ENCODE results near the gene SEC22A. TPM values are rescaled to one million over a fixed set of nuclear protein-coding genes. Genes with fewer than 3 reads are reported as not detected.
A peak's percentile ranks its signal among the peaks of the same experiment; 100 is the strongest.

Gene SEC22A
- total RNA-seq = 10 to 100 TPM; 19.5 to 19.8 TPM
- 10 to 100 TPM in 2 of 3 donors, 1 to 10 TPM in 1; 6.7 to 12.7 (median 12.0) TPM for polyA plus RNA-seq
- 10.1 to 15.6 (median 12.6) reads per million in 6 experiments for total RNA-seq

GRCh38 chr3:123201557-123202427, at the start of gene SEC22A:
Gene SEC22A (plus strand): TSS chr3:123201943. CDS start chr3:123209218, 7,275 bp downstream.
- Mint-ChIP-seq H3K4me3 (peak within 1 kb of the TSS; percentile 87 to 95 (median 92)), H3K27ac (peak within 1 kb of the TSS; percentile 97 to 100 (median 99)), H3K36me3 (peaks cover 6 to 9% (median 6%) of the 10 kb centered on the region in 3 donors), H3K27me3 (peaks cover 0 to 4% (median 0%) of the 10 kb centered on the region in 5 donors), H3K4me1 (peaks cover 6 to 30% (median 24%) of the 10 kb centered on the region in 4 donors), H3K9me3 (peaks cover 0 to 23% (median 11%) of the 10 kb centered on the region in 9 donors)
- POLR2A ChIA-PET = interaction anchor here (0.7 to 1.9 kb wide), 8 partner anchors 9 to 818 kb away, joined by 3 to 8 read pairs (median 6); partner anchors contain the start of genes FAM162A, HACD2, HSPBAP1 and KPNA1
- peak; percentile 92 to 98 (median 96) for DNase-seq
- peak; percentile 92 to 96 for ATAC-seq

- DNase-seq (peak in 1 of 10 donors; percentile 6), ATAC-seq (no peak)
- H3K27ac Mint-ChIP-seq = peak overlapping the region; percentile 38 to 94 (median 80)
- H3K36me3 Mint-ChIP-seq = peaks cover 4 to 29% (median 19%) of the 10 kb centered on the region in 3 donors
- H3K4me3 Mint-ChIP-seq = no peak overlapping the region
- H3K27me3 Mint-ChIP-seq = no peaks in the 10 kb centered on the region
- peaks cover 0 to 10% (median 7%) of the 10 kb centered on the region in 4 donors for H3K4me1 Mint-ChIP-seq
- H3K9me3 Mint-ChIP-seq = peaks cover 0 to 12% (median 0%) of the 10 kb centered on the region in 9 donors
- POLR2A ChIA-PET = no interaction called here
Observed at GRCh38 chr3:123152687-123153086, 49.1 kb upstream of the SEC22A start.

- H3K36me3 Mint-ChIP-seq = peaks cover 4 to 29% (median 19%) of the 10 kb centered on the region in 3 donors
- no peaks in the 10 kb centered on the region for H3K27me3 Mint-ChIP-seq
- peaks cover 0 to 10% (median 7%) of the 10 kb centered on the region in 4 donors for H3K4me1 Mint-ChIP-seq
- no peak overlapping the region for H3K4me3 Mint-ChIP-seq
- H3K27ac Mint-ChIP-seq = peak overlapping the region in 7 of 10 donors; percentile 10 to 94 (median 38)
- POLR2A ChIA-PET = no interaction called here
- peak in 1 of 10 donors; percentile 1 for DNase-seq
- no peak for ATAC-seq
- peaks cover 0 to 12% (median 0%) of the 10 kb centered on the region in 9 donors for H3K9me3 Mint-ChIP-seq
Observed at GRCh38 chr3:123153125-123154019, 48.4 kb upstream of the SEC22A start.

- Mint-ChIP-seq H3K9me3 (peaks cover 0 to 12% (median 0%) of the 10 kb centered on the region in 9 donors), H3K4me3 (no peak overlapping the region), H3K27me3 (no peaks in the 10 kb centered on the region), H3K27ac (no peak overlapping the region), H3K4me1 (peaks cover 0 to 9% (median 4%) of the 10 kb centered on the region in 4 donors), H3K36me3 (peaks cover 0 to 29% (median 15%) of the 10 kb centered on the region in 3 donors)
- DNase-seq (peak in 1 of 10 donors; percentile 9), ATAC-seq (no peak)
- POLR2A ChIA-PET = no interaction called here
Observed at GRCh38 chr3:123154020-123154985, 47.4 kb upstream of the SEC22A start.

GRCh38 chr3:123155471-123156011, 46.2 kb upstream of the SEC22A start:
- peak in 1 of 10 donors; percentile 10 for DNase-seq
- POLR2A ChIA-PET = no interaction called here
- H3K9me3 Mint-ChIP-seq = peaks cover 0 to 11% (median 0%) of the 10 kb centered on the region in 9 donors
- H3K27me3 Mint-ChIP-seq = no peaks in the 10 kb centered on the region
- peaks cover 0 to 9% (median 4%) of the 10 kb centered on the region in 4 donors for H3K4me1 Mint-ChIP-seq
- H3K4me3 Mint-ChIP-seq = no peak overlapping the region
- H3K27ac Mint-ChIP-seq = no peak overlapping the region
- ATAC-seq = no peak
- peaks cover 0 to 30% (median 18%) of the 10 kb centered on the region in 3 donors for H3K36me3 Mint-ChIP-seq

- H3K4me3 Mint-ChIP-seq = no peak overlapping the region
- POLR2A ChIA-PET = no interaction called here
- H3K27me3 Mint-ChIP-seq = no peaks in the 10 kb centered on the region
- DNase-seq = no peak
- no peak overlapping the region for H3K27ac Mint-ChIP-seq
- ATAC-seq = no peak
- H3K36me3 Mint-ChIP-seq = peaks cover 0 to 35% (median 18%) of the 10 kb centered on the region in 3 donors
- H3K9me3 Mint-ChIP-seq = peaks cover 0 to 11% (median 0%) of the 10 kb centered on the region in 9 donors
- H3K4me1 Mint-ChIP-seq = peaks cover 0 to 9% (median 3%) of the 10 kb centered on the region in 4 donors
Observed at GRCh38 chr3:123156276-123156995, 45.3 kb upstream of the SEC22A start.

- Mint-ChIP-seq H3K36me3 (peaks cover 0 to 42% (median 24%) of the 10 kb centered on the region in 3 donors), H3K4me1 (peaks cover 0 to 9% (median under 1%) of the 10 kb centered on the region in 4 donors), H3K27ac (no peak overlapping the region), H3K27me3 (no peaks in the 10 kb centered on the region), H3K9me3 (peaks cover 0 to 5% (median 0%) of the 10 kb centered on the region in 9 donors), H3K4me3 (no peak overlapping the region)
- POLR2A ChIA-PET = no interaction called here
- ATAC-seq (no peak), DNase-seq (no peak)
Observed at GRCh38 chr3:123157209-123157597, 44.5 kb upstream of the SEC22A start.

GRCh38 chr3:123157598-123158287, 44.0 kb upstream of the SEC22A start:
- POLR2A ChIA-PET = no interaction called here
- H3K4me1 Mint-ChIP-seq = peaks cover 0 to 6% (median under 1%) of the 10 kb centered on the region in 4 donors
- no peak overlapping the region for H3K27ac Mint-ChIP-seq

GRCh38 chr3:123158330-123158729, 43.4 kb upstream of the SEC22A start:
- DNase-seq (no peak), ATAC-seq (no peak)
- Mint-ChIP-seq H3K36me3 (peaks cover 0 to 49% (median 30%) of the 10 kb centered on the region in 3 donors), H3K4me3 (no peak overlapping the region), H3K9me3 (no peaks in the 10 kb centered on the region), H3K4me1 (peaks cover 0 to 3% (median 1%) of the 10 kb centered on the region in 4 donors), H3K27me3 (no peaks in the 10 kb centered on the region), H3K27ac (no peak overlapping the region)
- POLR2A ChIA-PET = no interaction called here

More at GRCh38 chr3:123157598-123158287, 44.0 kb upstream of the SEC22A start:
- Mint-ChIP-seq H3K27me3 (no peaks in the 10 kb centered on the region), H3K9me3 (peaks cover 0 to 3% (median 0%) of the 10 kb centered on the region in 9 donors), H3K36me3 (peaks cover 0 to 45% (median 25%) of the 10 kb centered on the region in 3 donors), H3K4me3 (no peak overlapping the region)
- ATAC-seq (no peak), DNase-seq (no peak)

- H3K4me1 Mint-ChIP-seq = peaks cover 0 to 3% (median 0%) of the 10 kb centered on the region in 4 donors
- no peak for ATAC-seq
- H3K27ac Mint-ChIP-seq = no peak overlapping the region
- no peak for DNase-seq
- H3K4me3 Mint-ChIP-seq = no peak overlapping the region
- peaks cover 4 to 55% (median 34%) of the 10 kb centered on the region in 3 donors for H3K36me3 Mint-ChIP-seq
- no peaks in the 10 kb centered on the region for H3K27me3 Mint-ChIP-seq
- H3K9me3 Mint-ChIP-seq = peaks cover 0 to under 1% (median 0%) of the 10 kb centered on the region in 9 donors
- POLR2A ChIA-PET = no interaction called here
Observed at GRCh38 chr3:123158899-123159390, 42.8 kb upstream of the SEC22A start.
